Esophagus muscularis mucosa (tissue), 4 donors: ENCODE results near the gene SPOCD1. TPM values are rescaled to one million over a fixed set of nuclear protein-coding genes. Genes with fewer than 3 reads are reported as not detected.

Source experiments
- DNase-seq: peaks from one replicate; pipeline ENCODE4 v3.0.0-alpha.2; 2017; ENCODE audit errors: extremely low spot score
- H3K27ac ChIP-seq, 4 donors: fragments of 200-600 bp; sonication (generic); replicated peaks in 1 of 4; 1 replicate in 3 of 4; 2 replicates in 1 of 4; pipeline ENCODE4 v1.5.1; 2016 to 2019; ENCODE audit warnings: mild to moderate bottlenecking in 1 of 4
- H3K27me3 ChIP-seq, 4 donors: fragments of 200-600 bp; sonication (generic); one replicate each; pipeline versions ENCODE4 v1.5.1 to v1.6.0; 2016 to 2019
- H3K36me3 ChIP-seq, 4 donors: fragments of 200-600 bp; sonication (generic); one replicate each; pipeline ENCODE4 v1.5.1; 2016 to 2019
- H3K4me1 ChIP-seq, 4 donors: fragments of 200-600 bp; sonication (generic); one replicate each; pipeline ENCODE4 v1.5.1; 2016 to 2019
- H3K4me3 ChIP-seq, 4 donors: fragments of 200-600 bp; sonication (generic); 1 replicate in 2 of 4; 2 replicates in 2 of 4; pipeline ENCODE4 v1.5.1; 2016 to 2019; ENCODE audit warnings: mild to moderate bottlenecking in 4 of 4, moderate library complexity in 1 of 4
- H3K9me3 ChIP-seq, 4 donors: fragments of 200-600 bp; sonication (generic); 1 replicate in 3 of 4; 2 replicates in 1 of 4; pipeline ENCODE4 v1.5.1; 2016 to 2019
- EP300 ChIP-seq: sonication (generic); formaldehyde crosslinking; IDR thresholded peaks from one replicate; pipeline ENCODE4 v1.6.1; 2017; ENCODE audit warnings: antibody characterized with exemption
- POLR2A ChIP-seq: fragments of 450-650 bp; IDR thresholded peaks from one replicate; pipeline ENCODE4 v1.6.1; 2017; ENCODE audit warnings: antibody characterized with exemption, moderate library complexity, mild to moderate bottlenecking, low read depth
- POLR2AphosphoS5 ChIP-seq, 2 donors: sonication (generic); formaldehyde crosslinking; IDR thresholded peaks; one replicate each; pipeline ENCODE4 v1.6.1; 2017; ENCODE audit warnings: antibody characterized with exemption in 2 of 2
- WGBS: methylation state at CpG from one replicate; pipeline ENCODE4 v1.1.5; 2018; 5-methylcytosine and 5-hydroxymethylcytosine counted together
- intact Hi-C: fragments of 100-400 bp; cut with DNase I; formaldehyde crosslinking; loops from one replicate; pipeline ENCODE4 v1.15.1; 2023
- total RNA-seq, 4 donors: library from RNA; depleted of rRNA; stranded (reverse); fragments of >200 nt; gene quantifications; one replicate each; pipeline versions ENCODE4 v1.1.0 to v1.2.1, GENCODE V29; 2016
- TF ChIP-seq, protein P1 (sequence below), 3 experiments: fragments of 200-600 bp in 2 of 3; fragments of 450-650 bp in 1 of 3; sonication (generic) in 2 of 3; IDR thresholded peaks; one replicate each; pipeline ENCODE4 v1.5.1; 2017 to 2019; ENCODE audit warnings: antibody characterized with exemption in 3 of 3, mild to moderate bottlenecking in 2 of 3, moderate library complexity in 1 of 3

The SPOCD1 gene
- total RNA-seq, 4 donors from 2014 or later, result 0.17 to 0.19 (median 0.17) TPM; not detected in 1

DNA sequence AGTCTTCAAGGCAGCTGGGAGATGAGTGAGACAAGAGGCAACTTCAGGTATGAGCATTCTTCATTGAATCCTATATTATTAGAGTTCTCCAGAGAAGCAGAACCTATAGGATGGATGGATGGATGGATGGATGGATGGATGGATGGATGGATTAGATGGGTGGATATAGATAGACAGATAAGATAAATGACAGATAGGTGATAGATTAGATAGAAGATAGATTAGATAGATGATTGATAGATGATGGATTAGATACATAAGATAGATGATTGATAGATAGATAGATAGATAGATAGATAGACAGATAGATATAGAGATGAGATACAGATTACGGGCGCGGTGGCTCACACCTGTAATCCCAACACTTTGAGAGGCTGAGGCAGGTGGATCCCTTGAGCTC, 43.2 kb upstream of the SPOCD1 start:
- Histone ChIP-seq H3K9me3 (no peaks in the 10 kb centered on the region), H3K4me3 (no peak overlapping the region), H3K27ac (no peak overlapping the region), H3K36me3 (no peaks in the 10 kb centered on the region), H3K27me3 (no peaks in the 10 kb centered on the region), H3K4me1 (no peaks in the 10 kb centered on the region)
- DNase-seq, result no peak
- intact Hi-C loops, result no loop called here
- WGBS, result 94% methylated on average over 3 of the region's 3 CpGs
- no peak for TF ChIP-seq POLR2AphosphoS5 (IDR thresholded peaks at IDR 0.05)
- TF ChIP-seq EP300, result no peak
- TF ChIP-seq, protein P1, sequence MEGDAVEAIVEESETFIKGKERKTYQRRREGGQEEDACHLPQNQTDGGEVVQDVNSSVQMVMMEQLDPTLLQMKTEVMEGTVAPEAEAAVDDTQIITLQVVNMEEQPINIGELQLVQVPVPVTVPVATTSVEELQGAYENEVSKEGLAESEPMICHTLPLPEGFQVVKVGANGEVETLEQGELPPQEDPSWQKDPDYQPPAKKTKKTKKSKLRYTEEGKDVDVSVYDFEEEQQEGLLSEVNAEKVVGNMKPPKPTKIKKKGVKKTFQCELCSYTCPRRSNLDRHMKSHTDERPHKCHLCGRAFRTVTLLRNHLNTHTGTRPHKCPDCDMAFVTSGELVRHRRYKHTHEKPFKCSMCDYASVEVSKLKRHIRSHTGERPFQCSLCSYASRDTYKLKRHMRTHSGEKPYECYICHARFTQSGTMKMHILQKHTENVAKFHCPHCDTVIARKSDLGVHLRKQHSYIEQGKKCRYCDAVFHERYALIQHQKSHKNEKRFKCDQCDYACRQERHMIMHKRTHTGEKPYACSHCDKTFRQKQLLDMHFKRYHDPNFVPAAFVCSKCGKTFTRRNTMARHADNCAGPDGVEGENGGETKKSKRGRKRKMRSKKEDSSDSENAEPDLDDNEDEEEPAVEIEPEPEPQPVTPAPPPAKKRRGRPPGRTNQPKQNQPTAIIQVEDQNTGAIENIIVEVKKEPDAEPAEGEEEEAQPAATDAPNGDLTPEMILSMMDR (IDR thresholded peaks at IDR 0.05), result no peak
- TF ChIP-seq POLR2A, result no peak

DNA sequence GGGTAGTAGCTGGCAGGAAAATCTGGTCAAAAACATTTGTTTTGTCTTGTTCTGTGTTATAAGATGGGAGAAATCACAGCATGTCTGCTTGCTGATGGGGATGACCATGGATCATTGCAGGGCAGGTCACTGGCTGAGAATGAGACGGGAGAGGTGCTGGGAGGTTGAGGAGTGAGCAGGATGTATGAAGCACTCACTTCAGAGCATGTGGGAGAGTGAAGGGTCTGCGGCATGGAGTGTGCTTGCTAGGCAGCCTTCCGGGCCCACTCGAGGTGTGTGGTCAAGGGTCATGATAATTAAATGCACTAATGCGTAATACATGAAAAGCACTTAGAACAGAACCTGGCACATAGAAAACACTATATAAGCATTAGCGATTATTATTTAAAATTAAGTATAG, 42.0 kb upstream of the SPOCD1 start:
- Histone ChIP-seq H3K27ac (no peak overlapping the region), H3K27me3 (no peaks in the 10 kb centered on the region), H3K4me1 (no peaks in the 10 kb centered on the region), H3K36me3 (no peaks in the 10 kb centered on the region), H3K9me3 (no peaks in the 10 kb centered on the region), H3K4me3 (no peak overlapping the region)
- WGBS, result 89% methylated on average over 6 of the region's 6 CpGs
- DNase-seq, result no peak
- TF ChIP-seq EP300 (no peak), POLR2AphosphoS5 (IDR thresholded peaks at IDR 0.05) (no peak), POLR2A (no peak)
- TF ChIP-seq, protein P1 (IDR thresholded peaks at IDR 0.05), result no peak
- intact Hi-C loops, result no loop called here

DNA sequence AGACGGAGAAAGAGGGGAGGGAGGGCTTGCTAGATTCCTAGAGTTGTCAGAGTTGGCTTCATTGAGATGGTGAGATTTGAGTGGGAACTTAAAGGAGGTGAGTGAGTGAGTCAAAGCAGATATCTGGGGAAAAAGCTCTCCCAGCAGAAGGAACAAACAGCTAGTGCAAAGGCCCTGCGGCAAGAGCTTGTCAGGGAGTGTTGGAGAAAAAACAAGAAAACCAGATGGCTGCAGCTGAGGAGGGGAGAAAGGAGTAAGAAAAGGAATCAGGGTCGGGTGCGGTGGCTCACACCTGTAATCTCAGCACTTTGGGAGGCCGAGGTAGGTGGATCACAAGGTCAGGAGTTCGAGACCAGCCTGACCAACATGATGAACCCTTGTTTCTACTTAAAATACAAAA, 40.3 kb upstream of the SPOCD1 start:
- no peaks in the 10 kb centered on the region for H3K27me3 ChIP-seq
- TF ChIP-seq, protein P1 (IDR thresholded peaks at IDR 0.05), result no peak
- no peak for TF ChIP-seq POLR2A
- TF ChIP-seq POLR2AphosphoS5 (IDR thresholded peaks at IDR 0.05), result no peak
- TF ChIP-seq EP300, result no peak
- no peak for DNase-seq
- no peaks in the 10 kb centered on the region for H3K4me1 ChIP-seq
- intact Hi-C loops, result no loop called here
- no peak overlapping the region for H3K4me3 ChIP-seq
- WGBS, result 96% methylated on average over 6 of the region's 6 CpGs
- no peaks in the 10 kb centered on the region for H3K9me3 ChIP-seq
- no peak overlapping the region for H3K27ac ChIP-seq
- no peaks in the 10 kb centered on the region for H3K36me3 ChIP-seq

DNA sequence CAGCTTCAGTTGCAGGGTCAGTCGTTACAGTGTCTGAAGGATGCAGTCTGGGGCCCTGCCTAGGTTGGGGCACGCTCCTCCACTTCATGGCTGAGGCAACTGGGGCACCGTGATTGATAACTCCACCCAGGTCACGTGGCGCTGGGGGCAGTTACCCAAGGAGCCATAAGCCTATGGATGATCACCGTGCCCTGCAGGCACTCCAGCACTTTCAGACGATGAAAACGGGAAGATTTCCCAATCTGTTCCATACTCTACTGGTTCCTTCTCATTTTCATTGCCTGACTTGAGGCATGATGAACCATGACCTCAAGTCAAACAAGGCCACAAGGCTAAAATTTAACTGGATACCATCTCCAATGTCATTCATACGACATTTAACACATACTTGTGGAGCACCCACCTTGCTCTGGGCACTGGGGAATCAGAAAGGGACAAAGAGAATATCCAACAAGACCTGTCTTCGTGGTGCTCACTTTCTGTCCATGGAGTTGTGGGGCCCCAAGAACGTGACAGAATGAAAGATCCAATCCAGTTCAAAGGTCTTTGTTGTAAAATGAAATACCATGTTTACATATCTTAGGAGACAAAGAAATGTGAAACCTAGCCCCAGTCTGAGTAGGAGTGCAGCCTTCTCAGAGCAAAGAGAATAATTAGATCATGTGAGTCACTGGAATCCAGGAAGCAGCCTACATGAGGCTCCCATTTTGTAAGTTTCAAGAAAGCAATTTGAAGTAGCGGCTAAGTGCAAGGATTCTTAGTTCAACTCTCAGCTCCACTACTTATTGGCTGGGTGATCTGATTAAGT, 39.4 kb upstream of the SPOCD1 start:
- DNase-seq, result no peak
- 92% methylated on average over 12 of the region's 12 CpGs for WGBS
- TF ChIP-seq POLR2A (no peak), POLR2AphosphoS5 (IDR thresholded peaks at IDR 0.05) (no peak), EP300 (no peak)
- TF ChIP-seq, protein P1 (IDR thresholded peaks at IDR 0.05), result no peak
- Histone ChIP-seq H3K27ac (no peak overlapping the region), H3K4me1 (no peaks in the 10 kb centered on the region), H3K36me3 (no peaks in the 10 kb centered on the region), H3K9me3 (no peaks in the 10 kb centered on the region), H3K4me3 (no peak overlapping the region), H3K27me3 (no peaks in the 10 kb centered on the region)
- intact Hi-C loops, result no loop called here

DNA sequence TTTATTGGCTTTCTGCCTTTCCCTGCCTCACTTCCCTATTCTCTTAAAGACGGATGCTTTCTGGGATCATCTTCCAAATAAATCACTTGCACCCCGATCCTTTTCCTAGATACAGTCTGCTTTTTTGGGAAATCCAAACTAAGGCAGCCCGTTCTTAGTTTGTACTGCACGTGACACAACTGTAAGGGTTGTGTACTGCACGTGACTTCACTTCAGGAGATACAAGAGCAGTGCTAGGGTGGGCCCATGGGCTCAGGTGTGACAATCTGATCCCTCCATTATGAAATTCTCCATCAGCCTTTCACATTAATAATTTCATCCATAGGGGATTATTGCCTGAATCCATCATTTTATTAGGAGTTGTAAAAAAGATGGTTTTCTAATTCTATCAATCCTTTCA, 33.8 kb upstream of the SPOCD1 start:
- no peak for DNase-seq
- H3K27me3 ChIP-seq, result no peaks in the 10 kb centered on the region
- no peaks in the 10 kb centered on the region for H3K9me3 ChIP-seq
- H3K36me3 ChIP-seq, result no peaks in the 10 kb centered on the region
- TF ChIP-seq EP300 (no peak), POLR2A (no peak), POLR2AphosphoS5 (IDR thresholded peaks at IDR 0.05) (no peak)
- TF ChIP-seq, protein P1 (IDR thresholded peaks at IDR 0.05), result no peak
- no peak overlapping the region for H3K27ac ChIP-seq
- H3K4me1 ChIP-seq, result no peaks in the 10 kb centered on the region
- H3K4me3 ChIP-seq, result no peak overlapping the region
- 91% methylated on average over 5 of the region's 5 CpGs for WGBS
- intact Hi-C loops, result no loop called here
